Sigmoid colon (tissue), 4 donors: Measurements from ENCODE around the gene WDR19.

ENCODE experiments used
- CTCF ChIP-seq, 4 experiments: fragments of 450-650 bp in 3 of 4; fragments of 200-600 bp in 1 of 4; IDR thresholded peaks; one replicate each; pipeline ENCODE4 v1.5.1; 2016 to 2019; ENCODE audit warnings: antibody characterized with exemption in 4 of 4, mild to moderate bottlenecking in 3 of 4, moderate library complexity in 2 of 4
- EP300 ChIP-seq, 4 donors: sonication (generic); formaldehyde crosslinking; IDR thresholded peaks; one replicate each; pipeline ENCODE4 v1.6.1; 2017; ENCODE audit warnings: antibody characterized with exemption in 4 of 4
- POLR2AphosphoS5 ChIP-seq, 4 donors: sonication (generic); formaldehyde crosslinking; IDR thresholded peaks; one replicate each; pipeline ENCODE4 v1.6.1; 2017; ENCODE audit warnings: antibody characterized with exemption in 4 of 4

GRCh38 chr4:39274503-39274902 is 92.2 kb downstream of the WDR19 start:
- TF ChIP-seq CTCF (IDR thresholded peaks at IDR 0.05) (no peak), POLR2AphosphoS5 (IDR thresholded peaks at IDR 0.05) (no peak), EP300 (IDR thresholded peaks at IDR 0.05) (no peak)
